ENCODE results near the gene SH2D3A.
"Not testable (repeated sequence)": the region's sequence is repeated elsewhere in the genome, so short reads cannot be mapped to it uniquely, and the experiment has no call there.

SH2D3A gene

DNA sequence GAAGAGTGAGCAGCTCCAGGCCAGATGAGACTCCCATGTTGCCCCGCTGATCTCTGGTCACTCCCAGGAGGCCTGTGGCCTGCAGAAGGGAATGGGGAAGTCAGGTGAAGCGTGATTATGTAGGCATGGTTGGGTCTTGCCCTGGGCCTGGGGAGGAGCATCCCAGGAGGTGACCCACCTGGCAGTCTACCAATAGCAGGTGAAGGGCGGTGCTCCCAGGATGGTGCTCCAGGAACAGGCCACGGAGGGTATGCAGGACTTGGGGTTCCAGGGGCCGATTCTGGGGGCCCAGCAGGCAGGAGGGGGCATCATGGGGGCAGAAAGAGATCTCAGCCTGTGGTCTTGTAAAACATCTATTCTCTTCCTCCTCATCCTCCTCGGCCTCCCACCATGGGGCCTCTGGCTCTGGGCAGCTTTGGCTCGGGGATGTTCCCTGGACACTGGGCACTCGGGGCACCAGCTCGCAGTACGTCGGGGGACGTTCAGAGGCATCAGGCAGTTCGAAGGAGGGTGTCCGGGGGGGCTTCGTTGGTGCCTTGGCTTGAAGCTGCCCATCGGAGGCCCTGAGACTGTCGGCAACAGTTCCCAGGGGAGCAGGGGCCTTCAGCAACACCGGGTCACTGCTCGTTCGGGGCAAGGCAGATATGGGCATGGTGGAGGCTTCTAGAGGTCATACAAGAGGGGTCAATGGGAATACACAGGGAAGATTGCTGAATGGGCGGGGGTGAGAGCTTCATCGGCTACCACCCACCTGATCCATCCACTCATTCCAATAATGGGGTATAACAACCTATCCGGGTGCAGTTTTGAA, 12.4 kb downstream of the SH2D3A start:
- DNase-seq (ENCODE audit: low spot score), result no peak

- DNase-seq (ENCODE audit: low spot score), result no peak
Measured at GRCh38 chr19:6754136-6754535, 13.1 kb downstream of the SH2D3A start.

DNA sequence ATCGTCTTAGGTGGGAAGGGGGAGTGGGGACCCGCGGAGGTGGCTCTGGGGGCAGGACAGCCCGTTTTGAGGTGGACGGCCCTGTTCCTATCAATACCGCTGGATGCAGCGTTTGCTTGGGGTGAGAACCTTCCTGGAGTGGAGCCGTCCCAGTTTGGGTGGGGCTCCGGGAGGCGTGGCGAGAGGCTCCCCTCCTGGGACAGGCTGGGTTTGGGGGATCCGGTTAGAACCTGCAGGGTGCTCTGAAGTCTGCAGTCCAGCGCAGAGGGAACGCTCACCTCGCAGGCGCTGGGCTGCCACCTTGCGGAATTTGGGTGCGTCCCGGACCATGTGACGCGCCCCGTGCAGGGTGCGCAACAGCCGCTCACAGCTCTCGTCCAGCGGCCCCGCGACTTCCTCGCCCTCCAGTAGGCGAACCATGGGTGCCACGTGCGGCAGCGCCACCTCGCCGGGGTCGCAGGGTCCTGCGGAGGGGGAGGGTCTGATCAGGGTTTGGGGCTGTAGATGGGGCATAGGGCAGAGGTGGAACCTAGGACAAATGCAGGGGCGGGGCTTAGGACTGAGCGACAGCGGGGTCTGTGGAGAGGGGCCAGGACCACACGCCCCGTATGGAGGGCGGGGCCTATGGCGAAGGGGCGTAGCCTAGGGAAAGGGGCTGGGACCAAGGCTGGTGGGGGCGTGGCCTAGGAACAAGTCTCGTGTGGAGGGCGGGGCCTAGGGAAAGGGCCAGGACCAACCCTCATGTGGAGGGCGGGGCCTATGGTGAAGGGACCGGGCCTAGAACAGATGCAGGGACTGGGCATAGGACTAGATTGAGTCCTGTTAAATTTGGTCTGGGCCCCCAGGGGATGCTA, 13.8 kb downstream of the SH2D3A start:
- DNase-seq (ENCODE audit: low spot score), result peak; percentile 84

DNA sequence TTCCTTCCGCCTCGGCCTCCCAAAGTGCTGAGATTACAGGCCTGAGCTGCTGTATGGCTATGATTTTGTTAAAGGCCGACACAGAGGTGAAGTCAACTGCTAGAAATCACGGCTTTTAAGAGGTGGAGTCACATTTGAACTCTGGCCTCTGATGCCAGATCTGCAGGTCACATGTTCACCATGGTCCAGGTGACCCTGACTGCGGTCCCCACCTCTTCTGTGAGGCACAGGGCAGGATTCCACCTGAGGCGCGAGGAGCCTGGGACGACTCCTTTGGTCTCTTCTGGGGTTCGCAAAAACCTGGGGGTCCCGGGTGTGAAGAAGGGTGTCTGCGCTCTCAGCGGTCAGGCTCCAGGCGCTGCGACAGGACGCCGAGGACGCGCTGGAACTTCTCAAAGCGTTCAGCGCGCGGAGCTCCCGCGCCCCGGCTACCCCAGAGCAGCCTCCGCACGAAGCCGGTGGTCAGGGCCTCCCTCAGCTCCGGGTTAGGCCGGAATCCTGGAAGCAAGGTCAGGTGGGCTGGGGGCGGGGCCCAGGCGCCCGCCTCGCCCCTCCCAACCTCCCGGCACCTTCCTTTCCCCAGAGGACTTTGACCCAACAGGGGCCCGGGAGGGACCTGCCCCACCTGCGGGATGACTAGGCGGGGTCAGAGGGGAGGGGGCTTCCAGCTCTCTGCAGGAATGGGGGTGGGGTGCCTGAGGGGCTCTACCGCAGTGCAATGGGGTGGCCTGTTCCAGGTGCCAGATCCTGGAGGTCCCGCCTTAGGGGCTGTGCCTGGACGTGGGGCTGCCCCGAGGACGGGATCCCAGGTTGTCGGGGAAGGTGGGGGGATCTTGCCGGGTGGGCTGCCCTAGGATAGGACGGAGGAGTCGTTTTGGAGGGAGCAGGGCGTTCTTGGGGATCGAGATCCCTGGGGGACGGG, 14.7 kb downstream of the SH2D3A start:
- peak; percentile 55 for DNase-seq (ENCODE audit: low spot score)

DNA sequence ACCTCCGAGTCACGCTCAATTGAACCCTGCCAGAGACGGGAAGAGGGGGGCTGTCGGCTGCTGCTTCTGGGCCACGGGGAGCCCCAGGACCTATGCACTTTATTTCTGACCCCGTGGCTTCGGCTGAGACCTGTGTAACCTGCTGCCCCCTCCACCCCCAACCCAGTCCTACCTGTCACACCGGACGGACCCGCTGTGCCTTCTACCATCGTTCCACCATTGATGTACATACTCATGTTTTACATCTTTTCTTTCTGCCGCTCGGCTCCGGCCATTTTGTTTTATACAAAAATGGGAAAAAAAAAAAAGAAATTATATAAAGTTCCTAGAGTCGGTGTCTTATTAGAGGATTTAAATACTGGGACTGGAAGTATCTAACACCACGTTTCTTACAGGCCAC, 16.0 kb downstream of the SH2D3A start:
- DNase-seq (ENCODE audit: low spot score), result no peak

GRCh38 chr19:6750062-6750461, 17.2 kb downstream of the SH2D3A start:
- no peak for DNase-seq (ENCODE audit: low spot score)

DNA sequence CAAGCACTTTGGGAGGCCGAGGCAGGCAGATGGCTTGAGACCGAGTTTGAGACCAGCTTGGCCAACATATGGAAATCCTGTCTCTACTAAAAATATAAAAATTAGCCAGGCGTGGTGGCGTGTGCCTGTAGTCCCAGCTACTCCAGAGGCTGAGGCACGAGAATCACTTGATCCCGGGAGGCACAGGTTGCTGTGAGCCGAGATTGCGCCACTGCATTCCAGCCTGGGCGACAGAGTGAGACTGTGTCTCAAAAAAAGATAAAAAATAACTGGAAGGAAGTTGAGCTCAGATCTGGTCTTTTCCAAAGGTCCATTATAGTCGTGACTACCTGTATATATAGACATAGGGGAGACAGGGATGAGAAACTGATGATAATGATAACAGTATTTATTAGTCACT, 18.7 kb downstream of the SH2D3A start:
- DNase-seq (ENCODE audit: low spot score), result not testable (repeated sequence)

DNA sequence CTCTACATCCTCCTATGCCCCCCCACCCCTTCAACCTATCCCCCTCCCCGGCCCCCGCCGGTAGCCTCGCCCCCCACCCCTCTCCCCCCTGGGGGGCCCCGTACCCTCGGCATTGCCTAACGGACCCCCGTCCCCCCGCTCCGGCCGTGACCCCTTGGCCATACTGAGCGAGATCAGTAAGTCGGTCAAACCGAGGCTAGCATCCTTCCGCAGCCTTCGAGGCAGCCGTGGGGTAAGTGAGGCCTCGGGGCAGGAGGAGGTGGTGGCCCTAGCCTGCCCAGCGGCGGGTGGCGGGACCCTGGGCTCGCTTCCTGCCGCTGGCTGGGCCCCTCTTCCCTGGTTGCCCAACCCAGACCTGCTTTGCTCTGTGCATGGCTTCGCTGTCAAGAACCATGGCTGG, 21.3 kb downstream of the SH2D3A start:
- no peak for DNase-seq (ENCODE audit: low spot score)

- DNase-seq (ENCODE audit: low spot score), result no peak
Measured at GRCh38 chr19:6744381-6745301, 22.6 kb downstream of the SH2D3A start.

GRCh38 chr19:6743714-6744380, 23.4 kb downstream of the SH2D3A start:
- DNase-seq (ENCODE audit: low spot score), result no peak

DNA sequence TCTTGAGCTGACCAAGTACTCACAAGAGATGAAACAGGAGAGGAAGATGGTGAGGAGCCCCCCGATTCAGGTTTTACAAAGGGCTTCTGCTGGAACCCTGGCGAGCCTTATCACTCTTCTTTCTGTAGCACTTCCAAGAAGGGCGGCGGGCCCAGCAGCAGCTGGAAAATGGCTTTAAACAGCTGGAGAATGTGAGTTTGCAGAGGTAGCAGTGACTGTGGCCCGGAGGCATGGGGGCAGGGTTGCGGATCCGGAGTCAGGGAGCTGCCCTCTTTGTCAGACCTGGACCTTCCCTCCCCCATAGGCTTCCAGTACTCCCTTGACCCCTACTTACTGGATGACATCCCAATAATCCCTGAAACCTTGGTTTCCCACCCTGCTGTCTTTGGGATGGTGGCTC, 24.2 kb downstream of the SH2D3A start:
- DNase-seq (ENCODE audit: low spot score), result no peak

DNA sequence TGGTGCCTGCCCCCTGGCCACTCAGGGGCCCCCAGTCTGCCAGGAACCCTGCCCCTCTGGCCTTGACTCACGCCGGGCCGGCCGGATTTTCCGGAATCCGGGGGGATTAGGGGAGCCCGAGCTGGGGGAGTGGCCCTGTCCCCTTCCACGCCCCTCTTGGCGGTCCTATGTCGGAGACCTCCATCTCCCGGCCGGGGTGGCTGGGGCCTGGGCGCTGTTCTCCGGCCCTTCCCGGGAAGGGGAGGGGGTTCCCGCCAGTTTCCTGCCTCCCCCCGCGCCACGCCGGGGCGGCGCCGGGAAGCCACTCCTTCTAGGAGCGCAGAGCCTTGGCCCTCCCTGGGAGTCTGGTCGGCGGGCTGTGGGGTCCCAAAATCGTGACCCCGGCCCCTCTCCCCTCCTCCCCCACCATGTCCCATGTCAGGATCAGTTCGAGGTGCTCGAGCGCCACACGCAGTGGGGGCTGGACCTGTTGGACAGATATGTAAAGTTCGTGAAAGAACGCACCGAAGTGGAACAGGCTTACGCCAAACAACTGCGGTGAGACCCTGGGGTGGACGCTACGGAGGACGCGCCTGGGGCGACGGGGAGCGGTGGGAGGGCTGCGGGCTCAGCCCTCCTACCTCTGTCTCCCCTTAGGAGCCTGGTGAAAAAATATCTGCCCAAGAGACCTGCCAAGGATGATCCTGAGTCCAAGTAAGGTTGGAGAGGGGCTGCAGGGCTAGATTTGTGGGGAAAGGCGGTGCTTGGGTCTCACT, 26.5 kb downstream of the SH2D3A start:
- peak; percentile 30 for DNase-seq (ENCODE audit: low spot score)

DNA sequence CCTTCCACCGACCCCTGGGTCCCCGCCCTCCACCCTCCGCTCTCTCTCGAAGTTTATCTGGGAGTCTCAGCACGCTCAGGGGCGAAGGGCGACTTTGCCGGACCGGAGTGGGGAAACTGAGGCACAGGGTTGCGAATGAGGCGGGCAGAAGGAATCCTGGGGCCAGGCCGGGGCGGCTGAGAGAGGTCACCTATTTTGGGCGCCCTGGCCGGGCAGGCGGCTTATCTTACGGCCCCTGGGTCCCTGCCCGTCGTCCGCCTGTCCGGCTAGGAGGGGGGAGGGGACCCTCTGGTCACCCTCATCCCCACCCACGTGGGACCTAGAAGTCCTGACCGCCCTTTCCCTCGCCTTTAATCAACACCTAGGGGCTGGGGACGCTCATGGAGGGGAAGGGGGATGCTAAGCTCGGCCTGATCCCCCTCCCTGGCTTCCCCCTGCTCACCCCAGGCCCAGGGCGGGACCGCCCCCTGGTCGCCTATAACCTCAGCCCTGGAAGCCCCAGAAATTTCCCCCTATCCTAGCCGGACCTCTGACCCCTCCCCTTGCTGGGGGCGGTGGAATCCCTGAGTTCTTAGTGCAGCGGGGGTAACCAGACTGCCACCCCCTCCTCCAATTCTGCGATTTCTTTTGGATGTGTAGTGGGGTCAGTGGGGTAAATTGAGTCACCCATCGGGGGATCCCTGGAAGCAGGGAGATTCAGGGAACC, 27.2 kb downstream of the SH2D3A start:
- no peak for DNase-seq (ENCODE audit: low spot score)

DNA sequence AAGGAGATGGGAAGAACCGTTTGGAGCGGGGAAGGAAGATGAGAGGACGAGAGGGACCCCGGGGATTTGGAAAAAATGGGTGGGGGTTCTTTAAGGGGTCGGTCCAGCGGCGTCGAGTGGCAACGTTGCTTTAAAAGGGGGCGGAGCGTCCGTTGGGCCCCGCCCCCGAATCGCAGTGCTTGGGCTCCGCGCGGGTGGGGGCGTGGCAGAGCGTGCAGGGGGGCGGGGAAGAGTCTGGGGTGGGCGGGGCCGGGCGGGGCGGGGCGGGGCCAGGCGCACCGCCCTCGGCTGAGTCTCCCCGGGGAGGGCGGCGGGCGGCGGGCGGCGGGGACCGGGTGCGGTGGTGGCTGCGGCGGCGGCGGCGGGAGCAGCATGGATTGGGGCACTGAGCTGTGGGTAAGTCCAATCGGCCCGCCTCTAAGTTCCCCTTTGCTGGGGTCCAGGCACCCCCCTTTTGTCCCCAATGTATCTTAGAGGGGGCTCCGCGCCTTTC, 27.8 kb downstream of the SH2D3A start, which contains the start of gene TRIP10:
Gene TRIP10, plus strand, starts transcription at position 291 of the 493 bp plus-strand sequence. Its CDS starts 82 bp downstream, at position 373.
- DNase-seq (ENCODE audit: low spot score), result peak; percentile 67

- no peak for DNase-seq (ENCODE audit: low spot score)
Measured at GRCh38 chr19:6738787-6739389, 28.3 kb downstream of the SH2D3A start.

GRCh38 chr19:6737873-6738786, 29.1 kb downstream of the SH2D3A start:
- peak; percentile 81 for DNase-seq (ENCODE audit: low spot score)

- peak; percentile 100 for DNase-seq (ENCODE audit: low spot score)
Measured at GRCh38 chr19:6737284-6737872, 29.9 kb downstream of the SH2D3A start, which contains the start of gene GPR108. TSS of gene GPR108 (minus strand) at chr19:6737580. CDS start at chr19:6737576, 4 bp downstream.
